Activated CD8-positive, alpha-beta memory T cell treated with anti-CD3 and anti-CD28 coated beads for 24 hours (primary cell): ENCODE measurements around the gene MCM3AP.

ENCODE experiments used
- DNase-seq: peaks from one replicate; pipeline ENCODE4 v3.0.0-alpha.2; 2020

Gene MCM3AP

GRCh38 chr21:46215436-46216131 is 69.8 kb downstream of the MCM3AP start:
- DNase-seq = no peak

- no peak for DNase-seq
These were observed 70.7 kb downstream of the MCM3AP start for GRCh38 chr21:46214478-46215340.

GRCh38 chr21:46213620-46214286 is 71.7 kb downstream of the MCM3AP start:
- no peak for DNase-seq

GRCh38 chr21:46212721-46213484 is 72.5 kb downstream of the MCM3AP start:
- DNase-seq = no peak

GRCh38 chr21:46211786-46212720 is 73.4 kb downstream of the MCM3AP start:
- DNase-seq = no peak

GRCh38 chr21:46211376-46211775 is 74.0 kb downstream of the MCM3AP start:
- DNase-seq = no peak

GRCh38 chr21:46210378-46211136 is 74.9 kb downstream of the MCM3AP start:
- DNase-seq = no peak

GRCh38 chr21:46208761-46209721 is 76.4 kb downstream of the MCM3AP start:
- no peak for DNase-seq

GRCh38 chr21:46207920-46208591 is 77.4 kb downstream of the MCM3AP start:
- DNase-seq = no peak

GRCh38 chr21:46207006-46207919 is 78.1 kb downstream of the MCM3AP start:
- no peak for DNase-seq

GRCh38 chr21:46206163-46207005 is 79.0 kb downstream of the MCM3AP start:
- no peak for DNase-seq

- no peak for DNase-seq
These were observed 79.6 kb downstream of the MCM3AP start for GRCh38 chr21:46205766-46206162.

GRCh38 chr21:46205166-46205565 is 80.2 kb downstream of the MCM3AP start:
- DNase-seq = no peak

GRCh38 chr21:46203203-46203600 is 82.2 kb downstream of the MCM3AP start:
- no peak for DNase-seq

GRCh38 chr21:46202592-46203202 is 82.7 kb downstream of the MCM3AP start:
- DNase-seq = no peak
